HepG2 (cell line): Measurements from ENCODE around the gene MARVELD3. TPM values are rescaled to one million over a fixed set of nuclear protein-coding genes. Genes with fewer than 3 reads are reported as not detected.
A peak's percentile ranks its signal among the peaks of the same experiment; 100 is the strongest.

ENCODE experiments used
- AFF4 ChIP-seq: sonication (generic); formaldehyde crosslinking; IDR thresholded peaks from 2 replicates; pipeline ENCODE4 v1.4.0; 2020; ENCODE audit warnings: missing genetic modification reagents
- ARID5B ChIP-seq: IDR thresholded peaks from 2 replicates; pipeline ENCODE4 v1.4.0; 2020; ENCODE audit warnings: mild to moderate bottlenecking, missing genetic modification reagents
- ASH2L ChIP-seq: fragments of 300-600, 200-600 bp; sonication (generic); IDR thresholded peaks from 2 replicates; pipeline ENCODE4 v1.7.0; 2017; ENCODE audit warnings: low read depth, mild to moderate bottlenecking, moderate library complexity, mixed read lengths, low read length; ENCODE audit not compliant: insufficient read length
- BCL6 ChIP-seq: IDR thresholded peaks from 2 replicates; pipeline ENCODE4 v1.6.1; 2016; ENCODE audit warnings: missing genetic modification reagents, missing compliant biosample characterization
- CENPBD1 ChIP-seq: sonication (generic); formaldehyde crosslinking; IDR thresholded peaks from 2 replicates; pipeline ENCODE4 v1.8.0; 2022; ENCODE audit warnings: missing genetic modification reagents, low read depth, mild to moderate bottlenecking, borderline replicate concordance
- DMAP1 ChIP-seq: IDR thresholded peaks from 2 replicates; pipeline ENCODE4 v1.6.1; 2016
- FOXJ3 ChIP-seq: sonication (generic); formaldehyde crosslinking; IDR thresholded peaks from 2 replicates; pipeline ENCODE4 v1.4.0; 2020; ENCODE audit warnings: missing genetic modification reagents, mild to moderate bottlenecking, borderline replicate concordance
- GABPA ChIP-seq, 2 experiments: IDR thresholded peaks; 2 replicates each; pipeline ENCODE4 v1.6.1; 2011 to 2016; ENCODE audit warnings: low read depth in 2 of 2, low read length in 1 of 2, missing biosample characterization in 1 of 2, missing genetic modification characterization in 1 of 2
- GTF3A ChIP-seq: sonication (generic); formaldehyde crosslinking; conservative IDR thresholded peaks from 2 replicates; pipeline ENCODE4 v1.4.0; 2020; ENCODE audit warnings: mild to moderate bottlenecking, missing genetic modification reagents
- HMG20B ChIP-seq: conservative IDR thresholded peaks from 2 replicates; pipeline ENCODE4 v1.6.1; 2016; ENCODE audit warnings: missing genetic modification reagents, missing compliant biosample characterization
- HOXA7 ChIP-seq: sonication (generic); formaldehyde crosslinking; IDR thresholded peaks from 2 replicates; pipeline ENCODE4 v1.8.1; 2022; ENCODE audit warnings: mild to moderate bottlenecking, missing genetic modification reagents, moderate library complexity
- NCOA2 ChIP-seq: sonication (generic); formaldehyde crosslinking; IDR thresholded peaks from 2 replicates; pipeline ENCODE4 v1.8.0; 2022; ENCODE audit warnings: inconsistent platforms
- POGK ChIP-seq: sonication (generic); formaldehyde crosslinking; conservative IDR thresholded peaks from 2 replicates; pipeline ENCODE4 v1.8.0; 2022; ENCODE audit warnings: mild to moderate bottlenecking, moderate library complexity, missing genetic modification reagents
- RORA ChIP-seq: sonication (generic); formaldehyde crosslinking; IDR thresholded peaks from 2 replicates; pipeline ENCODE4 v1.5.0; 2020; ENCODE audit warnings: mild to moderate bottlenecking, missing genetic modification reagents, moderate library complexity
- SALL2 ChIP-seq: sonication (generic); formaldehyde crosslinking; IDR thresholded peaks from 2 replicates; pipeline ENCODE4 v1.8.1; 2023; ENCODE audit warnings: mild to moderate bottlenecking, missing genetic modification reagents, inconsistent platforms
- TFAP4 ChIP-seq: sonication (generic); IDR thresholded peaks from 2 replicates; pipeline ENCODE4 v1.6.1; 2016; ENCODE audit warnings: low read depth, borderline replicate concordance
- ZBTB7B ChIP-seq: sonication (generic); formaldehyde crosslinking; IDR thresholded peaks from 2 replicates; pipeline ENCODE4 v1.4.0; 2020; ENCODE audit warnings: missing genetic modification reagents
- ZMYM2 ChIP-seq: sonication (generic); formaldehyde crosslinking; IDR thresholded peaks from 2 replicates; pipeline ENCODE4 v1.8.0; 2022; ENCODE audit warnings: mild to moderate bottlenecking, missing genetic modification reagents
- ZNF260 ChIP-seq: sonication (generic); formaldehyde crosslinking; IDR thresholded peaks from 2 replicates; pipeline ENCODE4 v1.4.0; 2020; ENCODE audit warnings: missing genetic modification reagents, low read depth, mild to moderate bottlenecking, borderline replicate concordance
- ZNF383 ChIP-seq: sonication (generic); formaldehyde crosslinking; IDR thresholded peaks from 2 replicates; pipeline ENCODE4 v1.4.0; 2020; ENCODE audit warnings: missing genetic modification reagents, mild to moderate bottlenecking, borderline replicate concordance
- polyA plus RNA-seq, 8 experiments: library from polyadenylated mRNA; depleted of rRNA in 3 of 8; stranded (reverse) in 7 of 8; unstranded in 1 of 8; fragments of >200 nt; fragmentation: Illumina TruSeq in 4 of 8; extraction: Trizol in 4 of 8; gene quantifications; 2 replicates each; pipeline versions ENCODE4 v1.2.1 to v1.2.3, GENCODE V29; 2011 to 2016; ENCODE audit warnings: low read depth in 4 of 8, missing spikeins in 1 of 8, mixed read lengths in 1 of 8; ENCODE audit not compliant: insufficient read depth in 1 of 8
- total RNA-seq, 5 experiments: library from RNA; depleted of rRNA; stranded (reverse); fragments of >200 nt; fragmentation: Illumina TruSeq; extraction: Trizol; gene quantifications; 2 replicates each; pipeline ENCODE4 v1.2.3, GENCODE V29; 2016; ENCODE audit warnings: low read depth in 1 of 5

MARVELD3 gene
- total and polyA plus RNA-seq, 2 of the 13 experiments (the other 11 are each of a cell fraction or from before 2014, with no cell fraction given) = 4.8 to 5.6 TPM

- TF ChIP-seq BCL6 (peak; percentile 33; the same call in 1 of the 2 replicates), GABPA (IDR thresholded peaks at IDR 0.05; ENCODE audit: low read depth, low read length) (no peak), GABPA (CRISPR knock-in tag; IDR thresholded peaks at IDR 0.05; ENCODE audit: low read depth) (no peak), HOXA7 (CRISPR knock-in tag) (no peak), AFF4 (CRISPR knock-in tag) (no peak), NCOA2 (CRISPR knock-in tag) (0 out of 2 replicates have a peak, but pooled peaks have one; percentile 30), ARID5B (CRISPR knock-in tag) (peak; percentile 72), ZNF383 (no peak), POGK (CRISPR knock-in tag) (no peak), FOXJ3 (CRISPR knock-in tag) (peak; percentile 78), GTF3A (no peak), ZNF260 (CRISPR knock-in tag) (no peak), DMAP1 (no peak), ZMYM2 (peak; percentile 24; the same call in 1 of the 2 replicates), ZBTB7B (CRISPR knock-in tag) (peak; percentile 48; the same call in 1 of the 2 replicates), CENPBD1 (CRISPR knock-in tag) (no peak), ASH2L (no peak), TFAP4 (no peak), RORA (no peak), SALL2 (CRISPR knock-in tag) (no peak), HMG20B (CRISPR knock-in tag) (no peak)
Measured at GRCh38 chr16:71623597-71623996, 2.4 kb upstream of the MARVELD3 start (continued).
